Type B pancreatic cell (in vitro differentiated cells): ENCODE results near the gene LSG1. TPM values are rescaled to one million over a fixed set of nuclear protein-coding genes. Genes with fewer than 3 reads are reported as not detected.

Experiments used
- DNase-seq: peaks from one replicate; pipeline ENCODE4 v3.0.0; 2021; ENCODE audit warnings: mixed read lengths; ENCODE audit not compliant: unreplicated experiment; ENCODE audit errors: extremely low spot score
- H3K27ac Mint-ChIP-seq: 2 replicates; pipeline ENCODE4 v1.8.0; 2021; ENCODE audit warnings: mild to moderate bottlenecking, mixed read lengths
- H3K27me3 Mint-ChIP-seq: 2 replicates; pipeline ENCODE4 v1.8.0; 2021; ENCODE audit warnings: mixed read lengths
- H3K36me3 Mint-ChIP-seq: 2 replicates; pipeline ENCODE4 v1.8.0; 2021; ENCODE audit warnings: mixed read lengths
- H3K4me1 Mint-ChIP-seq: one replicate; pipeline ENCODE4 v1.8.0; 2021; ENCODE audit warnings: mixed read lengths; ENCODE audit not compliant: unreplicated experiment
- H3K4me3 Mint-ChIP-seq: 2 replicates; pipeline ENCODE4 v1.8.0; 2021; ENCODE audit warnings: mild to moderate bottlenecking, mixed read lengths
- H3K9me3 Mint-ChIP-seq: 2 replicates; pipeline ENCODE4 v1.8.0; 2021; ENCODE audit warnings: mixed read lengths
- long read RNA-seq: library from polyadenylated mRNA; unstranded; transcript quantifications from one replicate; pipeline ENCODE4 v2.0.0, GENCODE V29; 2020
- total RNA-seq: library from RNA; stranded (reverse); gene quantifications from 2 replicates; pipeline ENCODE4 v1.2.1, GENCODE V29; 2021; ENCODE audit warnings: low replicate concordance
- TF ChIP-seq, protein P1 (sequence below): fragments of 200-600 bp; sonication (generic); conservative IDR thresholded peaks from 2 replicates; pipeline ENCODE4 v1.5.0; 2021; ENCODE audit warnings: antibody characterized with exemption, mild to moderate bottlenecking

Gene LSG1
- 43.8 and 45.3 TPM in 2 replicates for total RNA-seq
- long read RNA-seq, transcript LSG1-201 (14 exons, 3,572 nt): major isoform, 104 of 254 reads
- long read RNA-seq, partial matches to known transcripts: 134 of 254 reads
- long read RNA-seq, other reads (novel, unspliced or antisense): 14 of 254 reads

DNA sequence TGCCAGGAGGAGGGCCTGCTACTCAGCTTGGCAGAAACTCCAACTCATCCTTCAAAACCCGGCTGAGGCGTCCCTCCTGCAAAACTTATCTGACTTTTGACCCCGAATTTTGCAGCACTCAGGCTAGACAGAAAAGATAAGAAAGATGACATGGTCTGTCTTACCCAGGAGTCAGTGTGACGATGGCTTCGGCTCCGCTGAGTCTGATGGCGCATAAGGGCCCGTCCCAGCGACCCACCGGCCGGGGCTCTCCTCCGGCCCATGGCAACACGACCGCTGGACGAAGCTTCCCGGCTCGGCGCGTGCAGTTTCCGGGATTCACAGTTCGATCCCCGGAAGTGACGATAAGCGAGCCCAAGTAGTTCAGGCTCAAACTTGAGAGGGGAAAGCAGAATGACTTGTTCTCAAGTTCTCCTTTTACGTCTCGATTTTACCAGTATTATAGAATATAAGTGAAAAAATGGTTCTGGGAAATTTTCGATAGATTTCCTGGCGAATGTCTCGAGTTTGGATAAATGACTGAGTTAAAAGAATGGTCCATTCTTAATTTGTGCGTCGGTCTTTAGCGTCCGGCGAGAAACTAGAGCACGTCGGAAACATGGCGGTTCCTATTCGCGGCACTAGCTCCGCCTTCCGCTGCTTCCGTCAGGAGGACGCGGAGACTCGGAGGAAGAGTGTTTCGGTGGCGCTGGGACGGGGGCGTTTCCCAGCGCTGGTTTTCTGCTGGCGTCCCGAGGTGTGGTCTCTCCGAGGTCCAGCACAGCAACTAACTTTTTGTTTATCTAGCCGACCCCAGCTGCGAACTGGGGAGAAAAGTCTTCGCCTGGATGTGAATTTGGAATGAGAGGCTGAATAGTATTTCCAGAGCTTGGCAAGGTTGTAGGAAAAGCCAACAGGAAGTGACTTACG is at the start of gene LSG1:
Gene LSG1 (minus strand): TSS at position 292 of the 909 bp plus-strand sequence. CDS start 29 bp downstream, at position 263.
- Mint-ChIP-seq H3K9me3 (no peaks in the 10 kb centered on the region), H3K27me3 (peaks cover 29% of the 10 kb centered on the region), H3K27ac (peak within 1 kb of the TSS; percentile 99), H3K36me3 (peaks cover 3% of the 10 kb centered on the region), H3K4me3 (peak within 1 kb of the TSS; percentile 97), H3K4me1 (peaks cover 9% of the 10 kb centered on the region)
- TF ChIP-seq, protein P1, sequence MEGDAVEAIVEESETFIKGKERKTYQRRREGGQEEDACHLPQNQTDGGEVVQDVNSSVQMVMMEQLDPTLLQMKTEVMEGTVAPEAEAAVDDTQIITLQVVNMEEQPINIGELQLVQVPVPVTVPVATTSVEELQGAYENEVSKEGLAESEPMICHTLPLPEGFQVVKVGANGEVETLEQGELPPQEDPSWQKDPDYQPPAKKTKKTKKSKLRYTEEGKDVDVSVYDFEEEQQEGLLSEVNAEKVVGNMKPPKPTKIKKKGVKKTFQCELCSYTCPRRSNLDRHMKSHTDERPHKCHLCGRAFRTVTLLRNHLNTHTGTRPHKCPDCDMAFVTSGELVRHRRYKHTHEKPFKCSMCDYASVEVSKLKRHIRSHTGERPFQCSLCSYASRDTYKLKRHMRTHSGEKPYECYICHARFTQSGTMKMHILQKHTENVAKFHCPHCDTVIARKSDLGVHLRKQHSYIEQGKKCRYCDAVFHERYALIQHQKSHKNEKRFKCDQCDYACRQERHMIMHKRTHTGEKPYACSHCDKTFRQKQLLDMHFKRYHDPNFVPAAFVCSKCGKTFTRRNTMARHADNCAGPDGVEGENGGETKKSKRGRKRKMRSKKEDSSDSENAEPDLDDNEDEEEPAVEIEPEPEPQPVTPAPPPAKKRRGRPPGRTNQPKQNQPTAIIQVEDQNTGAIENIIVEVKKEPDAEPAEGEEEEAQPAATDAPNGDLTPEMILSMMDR: no peak
- DNase-seq: peak; percentile 88

DNA sequence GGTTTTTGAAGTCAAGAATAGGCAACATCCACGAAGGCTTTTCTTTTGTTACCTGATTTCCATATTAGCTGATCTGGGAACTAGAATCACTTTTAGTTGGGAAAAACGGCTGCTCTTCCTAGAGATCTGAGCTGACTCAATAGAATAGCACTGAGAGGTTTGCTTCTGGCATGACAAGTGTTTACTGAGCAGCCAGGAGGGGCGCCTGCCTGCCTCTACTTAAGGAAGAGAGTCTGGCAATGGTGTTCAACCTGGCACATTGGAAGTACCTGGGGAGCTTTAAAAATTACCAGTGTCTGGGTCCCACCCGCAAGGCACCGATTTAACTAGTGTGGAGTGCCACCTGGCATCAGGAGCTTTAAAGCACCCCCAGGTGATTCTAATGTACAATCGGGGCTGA is 48.1 kb upstream of the LSG1 start:
- Mint-ChIP-seq H3K4me3 (no peak overlapping the region), H3K4me1 (peaks cover 13% of the 10 kb centered on the region), H3K27ac (no peak overlapping the region), H3K36me3 (no peaks in the 10 kb centered on the region), H3K27me3 (peaks cover 16% of the 10 kb centered on the region), H3K9me3 (no peaks in the 10 kb centered on the region)
- TF ChIP-seq, protein P1: no peak
- DNase-seq: no peak

DNA sequence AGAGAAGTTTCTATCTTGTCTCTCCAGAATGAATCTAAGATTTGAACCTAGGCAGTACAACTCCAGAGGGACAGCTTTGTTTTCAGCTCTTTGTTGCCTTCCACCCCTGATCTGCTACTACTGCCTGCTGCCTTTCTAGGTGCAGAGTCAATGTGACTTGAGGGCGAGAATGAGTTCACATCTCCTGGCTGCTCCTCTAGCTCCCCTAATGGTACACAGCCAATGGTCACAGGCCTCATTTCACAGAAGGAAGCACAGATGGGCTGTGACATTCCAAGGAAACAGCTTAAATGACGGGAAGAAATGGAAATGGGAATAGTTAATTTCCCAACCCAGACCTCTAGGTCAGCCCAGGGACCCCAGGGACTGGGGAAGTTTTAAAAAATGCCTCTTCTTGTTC is 46.1 kb upstream of the LSG1 start:
- Mint-ChIP-seq H3K27me3 (peaks cover 14% of the 10 kb centered on the region), H3K36me3 (no peaks in the 10 kb centered on the region), H3K4me3 (no peak overlapping the region), H3K9me3 (no peaks in the 10 kb centered on the region), H3K4me1 (peaks cover 15% of the 10 kb centered on the region), H3K27ac (no peak overlapping the region)
- TF ChIP-seq, protein P1: no peak
- no peak for DNase-seq

DNA sequence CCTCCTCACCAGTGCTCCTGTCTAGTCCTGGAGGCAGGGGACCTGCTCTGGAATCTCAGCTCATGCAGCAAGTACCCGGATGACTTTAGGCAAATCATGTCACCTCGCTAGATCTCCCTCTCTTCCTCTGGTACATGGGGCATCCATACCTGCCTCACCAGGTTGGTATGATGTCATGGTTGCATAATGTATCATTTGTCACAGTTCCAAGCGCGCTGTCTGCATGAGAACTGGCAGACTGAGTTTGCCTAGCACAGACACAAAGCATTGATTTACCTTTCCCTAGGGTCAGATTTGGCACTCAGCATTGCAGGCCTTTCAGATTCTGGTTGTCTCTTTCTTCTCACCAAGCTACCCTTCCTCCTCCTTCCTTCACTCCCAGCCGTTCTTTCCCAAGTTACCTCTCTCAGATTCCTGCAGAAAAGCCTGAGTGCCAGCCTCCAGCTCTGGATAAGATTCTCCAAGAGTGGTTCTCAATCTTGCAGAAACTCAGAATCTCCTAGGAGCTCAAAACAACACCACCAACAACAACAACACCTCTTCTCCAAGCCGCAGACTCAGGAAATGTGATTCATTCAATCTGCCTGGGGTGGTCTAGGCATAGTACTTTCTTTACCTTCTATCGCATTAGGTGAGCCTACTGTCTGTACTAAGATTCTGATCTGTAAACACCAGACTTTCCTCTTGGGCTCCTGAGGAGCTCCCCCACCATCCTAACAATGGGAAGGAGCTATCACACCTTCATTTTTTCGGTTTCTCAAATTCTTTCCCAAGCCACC is 43.2 kb upstream of the LSG1 start:
- H3K4me1 Mint-ChIP-seq: peaks cover 15% of the 10 kb centered on the region
- no peaks in the 10 kb centered on the region for H3K36me3 Mint-ChIP-seq
- H3K27me3 Mint-ChIP-seq: peaks cover 14% of the 10 kb centered on the region
- H3K9me3 Mint-ChIP-seq: no peaks in the 10 kb centered on the region
- DNase-seq: no peak
- TF ChIP-seq, protein P1: no peak
- H3K4me3 Mint-ChIP-seq: no peak overlapping the region
- H3K27ac Mint-ChIP-seq: no peak overlapping the region

DNA sequence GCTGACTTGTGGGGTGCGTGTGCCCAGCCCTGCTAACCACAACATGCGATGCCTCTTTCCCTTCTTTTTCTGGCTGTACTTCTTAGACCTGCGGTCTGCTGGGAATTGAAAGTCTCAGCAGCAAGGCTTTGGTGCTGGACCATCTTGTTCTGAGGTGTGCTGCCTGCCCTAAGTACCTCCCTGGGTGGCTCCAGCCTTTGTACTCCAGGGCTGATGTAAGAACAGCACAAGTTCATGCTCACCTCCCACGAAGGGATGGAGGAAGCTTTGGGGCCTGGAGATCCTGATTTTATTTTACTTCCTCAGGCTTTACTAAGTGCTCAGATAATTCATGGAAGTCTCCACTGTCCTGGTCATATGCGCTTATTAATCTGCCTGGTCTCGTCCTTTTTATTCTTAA is 42.6 kb upstream of the LSG1 start:
- TF ChIP-seq, protein P1: no peak
- Mint-ChIP-seq H3K36me3 (no peaks in the 10 kb centered on the region), H3K9me3 (no peaks in the 10 kb centered on the region), H3K4me3 (no peak overlapping the region), H3K27ac (no peak overlapping the region), H3K27me3 (peaks cover 14% of the 10 kb centered on the region), H3K4me1 (peaks cover 15% of the 10 kb centered on the region)
- no peak for DNase-seq
